ENCODE results near the gene C19orf18. TPM values are rescaled to one million over a fixed set of nuclear protein-coding genes. Genes with fewer than 3 reads are reported as not detected.

Gene C19orf18
- total RNA-seq, 1 experiment from 2014 or later, result not detected

GRCh38 chr19:57947419-57948134, 26.8 kb downstream of the C19orf18 start, which contains the start of gene ZNF256:
Gene ZNF256, minus strand, starts transcription at chr19:57947706. Its CDS starts 232 bp downstream, at chr19:57947474.
- peak; percentile 97 for DNase-seq (ENCODE audit: low spot score)

GRCh38 chr19:57947088-57947418, 27.3 kb downstream of the C19orf18 start:
- no peak for DNase-seq (ENCODE audit: low spot score)

- DNase-seq (ENCODE audit: low spot score), result no peak
These were observed 28.0 kb downstream of the C19orf18 start for GRCh38 chr19:57946316-57946715.

GRCh38 chr19:57941593-57941992, 32.7 kb downstream of the C19orf18 start:
- DNase-seq (ENCODE audit: low spot score), result no peak

DNA sequence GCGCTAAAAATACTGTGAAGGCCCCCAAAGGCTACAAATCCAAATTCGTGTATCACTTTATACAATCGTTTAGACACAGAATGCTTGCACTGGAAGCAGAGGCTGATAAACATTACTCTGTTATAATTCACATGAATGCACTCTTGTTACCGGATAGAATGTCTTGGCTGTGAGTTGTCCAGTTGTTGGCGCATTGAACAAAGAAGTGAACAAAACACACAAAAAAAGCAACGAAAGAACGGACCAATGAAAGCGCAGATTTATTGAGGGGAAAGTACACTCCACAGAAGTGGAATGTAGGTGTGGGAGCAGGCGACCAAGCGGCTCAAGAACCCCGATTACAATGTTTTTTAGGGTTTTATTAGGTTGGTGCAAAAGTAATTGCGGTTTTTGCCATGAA, 38.6 kb downstream of the C19orf18 start:
- DNase-seq (ENCODE audit: low spot score), result no peak

DNA sequence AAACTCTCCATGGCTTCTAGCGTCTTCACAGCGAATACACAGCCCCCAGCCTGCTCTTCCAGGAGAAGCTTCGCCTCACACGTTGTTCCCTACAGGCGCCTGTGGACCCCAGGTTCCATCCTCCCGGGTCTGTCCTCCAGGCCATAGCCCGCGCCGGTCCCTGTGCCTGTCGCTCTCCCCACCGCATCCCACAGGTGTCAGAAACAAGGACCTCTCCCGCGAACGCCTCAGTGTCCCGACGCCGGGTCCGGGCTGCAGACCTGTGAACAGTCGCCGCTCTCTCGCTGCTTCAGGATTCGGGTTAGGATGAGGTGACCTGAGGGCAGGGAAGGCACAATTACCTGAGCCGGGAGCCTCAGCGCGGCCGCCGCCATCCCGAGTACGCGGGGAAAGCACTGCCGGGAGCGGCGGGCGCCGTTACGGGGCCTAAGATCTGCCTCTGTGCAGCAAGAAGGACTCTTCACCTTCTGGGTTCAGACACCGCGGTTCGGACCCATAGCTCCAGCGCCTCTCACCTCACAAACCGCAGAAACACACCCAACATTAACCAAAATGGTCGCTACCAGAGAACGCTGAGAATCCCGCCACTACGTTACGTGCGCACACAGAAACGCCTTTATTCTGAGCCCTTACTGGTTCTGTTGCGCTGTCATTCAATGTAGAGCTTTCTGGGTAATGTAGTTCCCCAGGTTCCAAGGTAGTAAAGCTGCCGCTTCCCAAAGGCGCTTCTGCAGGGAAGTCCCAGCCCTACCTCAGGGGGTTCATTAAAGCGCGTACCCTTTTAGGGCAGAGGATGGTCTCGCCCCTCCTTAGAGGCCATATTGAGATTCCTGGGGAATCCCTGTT, 39.3 kb downstream of the C19orf18 start, which contains the start of gene ZNF418:
Gene ZNF418 (minus strand): TSS at position 583 of the 846 bp plus-strand sequence. CDS start 1,580 bp downstream, outside the sequence.
- DNase-seq (ENCODE audit: low spot score), result no peak

- no peak for DNase-seq (ENCODE audit: low spot score)
These were observed 46.7 kb downstream of the C19orf18 start for GRCh38 chr19:57927587-57927986.

- peak; percentile 97 for DNase-seq (ENCODE audit: low spot score)
These were observed 58.0 kb downstream of the C19orf18 start, which contains the start of gene ZNF417 for GRCh38 chr19:57916168-57916995. Gene ZNF417, minus strand, starts transcription at chr19:57916592. Its CDS starts 181 bp downstream, at chr19:57916411.

GRCh38 chr19:57914531-57914930, 59.8 kb downstream of the C19orf18 start:
- DNase-seq (ENCODE audit: low spot score), result no peak

Other genes starting within 250 kb of the C19orf18 start
- gene ZNF671, start 246.9 kb downstream of the C19orf18 start, total RNA-seq (2014; rRNA removed; shearing (Covaris generic)), result 0.41 and 0.74 TPM in 2 replicates
- 10.7 and 23.8 TPM in 2 replicates for gene ZNF776, start 227.7 kb downstream of the C19orf18 start, total RNA-seq (2014; rRNA removed; shearing (Covaris generic))
- gene ZNF586, start 204.9 kb downstream of the C19orf18 start, total RNA-seq (2014; rRNA removed; shearing (Covaris generic)), result 12.7 and 19.3 TPM in 2 replicates
- gene ZNF552, start 159.6 kb downstream of the C19orf18 start, total RNA-seq (2014; rRNA removed; shearing (Covaris generic)), result 3.9 and 4.3 TPM in 2 replicates
- 7.4 and 11.9 TPM in 2 replicates for gene ZNF587B, start 144.2 kb downstream of the C19orf18 start, total RNA-seq (2014; rRNA removed; shearing (Covaris generic))
- gene ZNF587, start 124.7 kb downstream of the C19orf18 start, total RNA-seq (2014; rRNA removed; shearing (Covaris generic)), result 4.3 and 11.9 TPM in 2 replicates
- 3.6 and 11.1 TPM in 2 replicates for gene ZNF814, start 85.5 kb downstream of the C19orf18 start, total RNA-seq (2014; rRNA removed; shearing (Covaris generic))
- 4.9 and 12.1 TPM in 2 replicates for gene ZNF417, start 57.9 kb downstream of the C19orf18 start, total RNA-seq (2014; rRNA removed; shearing (Covaris generic))
- gene ZNF418, start 39.1 kb downstream of the C19orf18 start, total RNA-seq (2014; rRNA removed; shearing (Covaris generic)), result 0.50 TPM in 1 of 2 replicates, not detected in the other
- 2.5 and 8.7 TPM in 2 replicates for gene ZNF256, start 26.8 kb downstream of the C19orf18 start, total RNA-seq (2014; rRNA removed; shearing (Covaris generic))
- gene ZNF606, start 28.3 kb upstream of the C19orf18 start, total RNA-seq (2014; rRNA removed; shearing (Covaris generic)), result 6.5 and 7.7 TPM in 2 replicates
- 1.8 TPM in 1 of 2 replicates, not detected in the other for gene ZSCAN1, start 59.5 kb upstream of the C19orf18 start, total RNA-seq (2014; rRNA removed; shearing (Covaris generic))
- not detected in 2 replicates for gene ZNF135, start 84.7 kb upstream of the C19orf18 start, total RNA-seq (2014; rRNA removed; shearing (Covaris generic))
- gene ZSCAN18, start 123.7 kb upstream of the C19orf18 start, total RNA-seq (2014; rRNA removed; shearing (Covaris generic)), result 2.2 and 3.8 TPM in 2 replicates
- gene ZNF329, start 176.3 kb upstream of the C19orf18 start, total RNA-seq (2014; rRNA removed; shearing (Covaris generic)), result 8.7 and 11.1 TPM in 2 replicates
- gene ZNF274, start 208.5 kb upstream of the C19orf18 start, total RNA-seq (2014; rRNA removed; shearing (Covaris generic)), result 14.5 and 22.8 TPM in 2 replicates